H1 (cell line): ENCODE results near the gene AIM2. TPM values are rescaled to one million over a fixed set of nuclear protein-coding genes. Genes with fewer than 3 reads are reported as not detected.

Source experiments
- CEBPB ChIP-seq: IDR thresholded peaks from 2 replicates; pipeline ENCODE4 v1.6.1; 2012; ENCODE audit warnings: low read depth, low read length
- HDAC6 ChIP-seq: IDR thresholded peaks from one replicate; pipeline ENCODE4 v1.7.1; 2012; ENCODE audit warnings: low read depth, mild to moderate bottlenecking, inconsistent platforms, low read length, moderate library complexity
- TBP ChIP-seq: IDR thresholded peaks from 2 replicates; pipeline ENCODE4 v1.6.1; 2011; ENCODE audit warnings: low read depth, low read length, improper control_type of control experiment
- YY1 ChIP-seq: IDR thresholded peaks from 2 replicates; pipeline ENCODE4 v1.6.1; 2011; ENCODE audit warnings: low read depth, mild to moderate bottlenecking, low read length
- polyA plus RNA-seq, 7 experiments: library from polyadenylated mRNA; depleted of rRNA in 3 of 7; stranded (reverse) in 5 of 7; unstranded in 2 of 7; fragments of >200 nt in 5 of 7; fragments of 200-250 nt in 2 of 7; gene quantifications; 1 replicate in 5 of 7; 2 replicates in 1 of 7; 4 replicates in 1 of 7; pipeline versions ENCODE4 v1.2.1 to v1.2.3, GENCODE V29; 2011 to 2013; ENCODE audit warnings: missing spikeins in 2 of 7, mixed read lengths in 2 of 7
- total RNA-seq: library from RNA; stranded (reverse); fragmentation: NEBNext Ultra II Directional; extraction: Animal tissue kit (Norgen Biotek cat#: 25700); gene quantifications from 2 replicates; pipeline ENCODE4 v1.2.1, GENCODE V29; 2021

Gene AIM2
- total and polyA plus RNA-seq, 2 of the 8 experiments (the other 6 are each of a cell fraction or from before 2014, with no cell fraction given) = 0.21 to 2.1 TPM

DNA sequence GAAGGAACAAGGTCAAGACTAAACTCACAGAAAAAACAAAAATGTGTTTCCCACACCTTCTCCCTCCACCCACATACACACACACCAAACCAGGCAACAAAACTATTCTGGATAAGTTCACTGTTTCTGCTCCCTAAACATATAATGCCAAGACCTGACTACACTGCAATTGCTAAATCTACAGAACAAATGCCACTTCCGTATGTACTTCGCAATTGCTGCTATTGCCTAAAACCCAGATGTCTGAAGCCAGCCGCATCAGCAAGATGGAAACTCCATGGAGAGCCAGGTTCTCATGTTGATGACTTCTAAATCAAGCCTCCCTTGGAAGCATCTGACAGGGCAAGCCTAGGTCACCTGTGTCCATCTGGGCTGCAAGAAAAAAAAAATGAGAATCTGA is 8.3 kb upstream of the AIM2 start (continued):
- no peak for TF ChIP-seq YY1
- TF ChIP-seq CEBPB = no peak
- no peak for TF ChIP-seq HDAC6
- no peak for TF ChIP-seq TBP
